Fibroblast of the aortic adventitia (primary cell): ENCODE data around the gene ELMO1. TPM values are rescaled to one million over a fixed set of nuclear protein-coding genes. Genes with fewer than 3 reads are reported as not detected.

Source experiments
- DNase-seq: peaks from one replicate; pipeline ENCODE4 v3.0.0-alpha.2; 2010; ENCODE audit warnings: low read depth
- H3K4me3 ChIP-seq: 2 replicates; pipeline ENCODE4 v1.5.1; 2011; ENCODE audit warnings: low read depth, mild to moderate bottlenecking, control low read depth, low read length, moderate library complexity
- total RNA-seq: library from RNA; depleted of rRNA; stranded (reverse); fragments of >200 nt; gene quantifications from 2 replicates; pipeline ENCODE4 v1.2.3, GENCODE V29; 2012; ENCODE audit warnings: low replicate concordance
- TF ChIP-seq, protein P1 (sequence below): IDR thresholded peaks from 2 replicates; pipeline ENCODE4 v1.5.1; 2011; ENCODE audit warnings: mild to moderate bottlenecking, low read length, control low read depth, inconsistent platforms; ENCODE audit not compliant: insufficient read depth

Gene ELMO1
- total RNA-seq, 1 donor = 1.3 TPM

DNA sequence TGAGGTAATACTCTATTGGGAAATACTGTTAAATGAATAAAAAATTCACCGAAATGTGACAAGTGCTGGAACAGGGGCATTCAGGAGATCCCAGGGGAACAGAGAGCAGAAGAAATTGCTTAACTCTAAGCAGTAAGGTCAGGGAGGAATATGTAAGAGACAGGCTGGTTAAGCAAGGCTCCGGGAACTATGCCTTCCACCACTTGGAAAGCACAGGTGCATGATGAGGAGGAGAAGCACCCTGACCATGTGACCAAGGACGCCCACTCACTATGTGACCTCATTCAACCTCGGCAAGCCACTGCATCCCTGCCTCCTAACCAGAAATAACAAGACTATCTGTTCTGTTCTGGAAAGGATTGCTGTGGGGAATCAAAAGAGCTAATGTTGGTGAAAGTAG lies 218.4 kb downstream of the ELMO1 start:
- peak; percentile 7 for DNase-seq
- TF ChIP-seq, protein P1, sequence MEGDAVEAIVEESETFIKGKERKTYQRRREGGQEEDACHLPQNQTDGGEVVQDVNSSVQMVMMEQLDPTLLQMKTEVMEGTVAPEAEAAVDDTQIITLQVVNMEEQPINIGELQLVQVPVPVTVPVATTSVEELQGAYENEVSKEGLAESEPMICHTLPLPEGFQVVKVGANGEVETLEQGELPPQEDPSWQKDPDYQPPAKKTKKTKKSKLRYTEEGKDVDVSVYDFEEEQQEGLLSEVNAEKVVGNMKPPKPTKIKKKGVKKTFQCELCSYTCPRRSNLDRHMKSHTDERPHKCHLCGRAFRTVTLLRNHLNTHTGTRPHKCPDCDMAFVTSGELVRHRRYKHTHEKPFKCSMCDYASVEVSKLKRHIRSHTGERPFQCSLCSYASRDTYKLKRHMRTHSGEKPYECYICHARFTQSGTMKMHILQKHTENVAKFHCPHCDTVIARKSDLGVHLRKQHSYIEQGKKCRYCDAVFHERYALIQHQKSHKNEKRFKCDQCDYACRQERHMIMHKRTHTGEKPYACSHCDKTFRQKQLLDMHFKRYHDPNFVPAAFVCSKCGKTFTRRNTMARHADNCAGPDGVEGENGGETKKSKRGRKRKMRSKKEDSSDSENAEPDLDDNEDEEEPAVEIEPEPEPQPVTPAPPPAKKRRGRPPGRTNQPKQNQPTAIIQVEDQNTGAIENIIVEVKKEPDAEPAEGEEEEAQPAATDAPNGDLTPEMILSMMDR = no peak
- H3K4me3 ChIP-seq = no peak overlapping the region

DNA sequence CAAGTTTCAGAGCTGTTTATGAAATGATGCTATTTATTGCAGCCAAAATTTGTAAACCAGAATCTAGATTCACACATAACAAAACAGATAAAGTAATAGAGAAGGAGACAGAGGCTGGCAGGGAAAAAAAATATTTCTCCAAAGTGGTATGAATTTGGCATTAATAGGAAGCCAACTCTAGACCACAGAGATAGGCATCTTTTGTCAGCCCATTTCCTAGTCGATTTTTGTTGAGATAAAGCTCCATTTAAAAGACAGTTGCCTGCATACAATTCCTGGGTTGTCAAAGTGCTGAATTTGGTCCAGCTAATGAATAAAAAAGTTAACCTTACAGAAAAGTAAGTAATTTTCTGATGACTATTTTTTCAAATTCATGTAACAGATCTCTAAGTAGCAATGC lies 219.3 kb downstream of the ELMO1 start:
- no peak for DNase-seq
- TF ChIP-seq, protein P1 = no peak
- H3K4me3 ChIP-seq = no peak overlapping the region

DNA sequence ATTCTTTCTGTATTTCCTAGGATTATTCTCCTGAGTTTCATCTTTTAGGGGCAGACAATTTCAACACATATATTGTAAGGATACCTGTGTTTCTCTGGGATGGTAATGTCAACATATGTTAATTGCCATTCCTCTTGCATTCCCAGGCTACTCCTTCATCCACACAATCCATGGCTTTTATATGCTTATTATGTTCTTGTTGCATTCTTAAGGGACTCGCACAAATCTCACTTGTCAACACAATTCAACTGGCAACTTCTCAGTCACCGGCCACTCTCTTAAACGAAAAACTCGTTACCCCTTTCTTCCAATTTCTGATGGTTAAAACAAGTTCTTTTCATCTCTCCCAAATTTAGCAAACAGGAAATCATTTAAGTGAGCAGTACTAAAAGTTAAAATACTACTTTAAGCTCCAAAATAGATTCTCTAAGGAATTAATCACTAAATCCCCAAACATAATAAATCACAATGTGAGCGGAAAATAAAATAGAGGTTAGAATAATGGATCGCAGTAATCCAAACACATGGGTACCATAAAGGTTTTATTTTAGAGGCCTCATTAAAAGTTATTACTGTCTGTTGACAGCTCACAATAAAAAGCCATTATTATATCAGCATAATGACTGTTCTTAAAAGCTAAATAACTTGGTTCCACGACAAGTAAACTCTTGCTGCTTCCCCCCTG lies 223.2 kb downstream of the ELMO1 start:
- H3K4me3 ChIP-seq = no peak overlapping the region
- TF ChIP-seq, protein P1 = no peak

DNA sequence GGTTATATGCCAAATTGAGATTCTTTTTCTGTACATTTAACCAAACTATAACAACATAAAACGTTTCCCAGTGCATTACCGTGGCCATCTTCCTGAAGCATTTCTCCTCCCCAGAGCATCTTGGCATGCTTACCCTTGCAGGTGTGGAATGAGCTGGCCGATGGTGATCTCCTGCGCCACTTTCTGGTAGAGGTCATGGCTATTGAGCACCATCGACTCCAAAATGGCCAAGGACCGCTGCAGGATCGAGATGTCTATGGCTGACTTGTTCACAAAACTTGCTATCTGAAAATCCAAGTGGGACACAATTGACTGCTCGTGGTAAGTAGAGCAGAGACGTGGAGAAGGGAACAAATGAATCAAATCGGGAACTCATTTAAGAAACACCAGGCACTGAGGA lies 223.9 kb downstream of the ELMO1 start:
- DNase-seq = no peak
- TF ChIP-seq, protein P1 = no peak
- H3K4me3 ChIP-seq = no peak overlapping the region

More for the DNA sequence above, 223.2 kb downstream of the ELMO1 start:
- DNase-seq = no peak

DNA sequence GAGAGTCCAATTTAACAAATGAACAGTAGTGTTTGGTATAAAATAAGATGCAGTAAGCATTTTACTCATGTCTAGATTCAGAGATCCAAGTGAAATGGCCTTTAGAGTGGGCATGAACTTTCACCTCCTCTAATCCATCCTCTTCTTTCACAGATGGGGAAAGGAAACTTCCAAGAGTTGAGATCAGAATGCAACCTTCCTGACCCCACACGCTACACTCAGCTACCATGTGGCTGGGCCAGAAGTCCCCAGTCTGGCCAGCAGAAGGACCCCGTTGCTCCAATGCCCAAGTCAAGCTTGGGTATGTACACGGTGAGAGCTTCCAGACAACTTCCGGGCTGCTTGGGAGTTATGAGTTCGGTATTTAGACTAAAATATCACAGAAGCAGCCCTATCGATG lies 228.0 kb downstream of the ELMO1 start:
- DNase-seq = no peak
- H3K4me3 ChIP-seq = no peak overlapping the region

DNA sequence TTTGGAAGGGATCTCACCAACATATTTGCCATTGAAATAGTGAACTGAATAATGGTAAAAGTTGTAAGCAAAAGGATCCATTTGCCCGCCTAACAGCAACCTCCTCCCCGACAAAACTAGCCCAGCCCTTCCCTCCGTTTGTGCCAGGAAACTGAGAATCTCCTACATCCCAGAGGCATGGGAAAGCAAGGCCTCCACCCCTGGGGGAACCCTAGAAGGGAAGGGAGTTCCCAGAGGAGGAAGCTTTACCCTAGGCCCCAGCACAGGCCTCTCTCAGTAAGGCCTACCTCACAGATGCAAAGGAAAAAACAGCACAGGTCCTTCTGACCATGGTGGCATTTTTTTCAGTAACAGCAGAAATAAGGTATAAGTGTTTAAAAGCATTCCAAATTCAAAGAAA lies 229.7 kb downstream of the ELMO1 start:
- no peak for DNase-seq
- H3K4me3 ChIP-seq = no peak overlapping the region
- TF ChIP-seq, protein P1 = no peak

More for the DNA sequence above, 228.0 kb downstream of the ELMO1 start:
- TF ChIP-seq, protein P1 = no peak

DNA sequence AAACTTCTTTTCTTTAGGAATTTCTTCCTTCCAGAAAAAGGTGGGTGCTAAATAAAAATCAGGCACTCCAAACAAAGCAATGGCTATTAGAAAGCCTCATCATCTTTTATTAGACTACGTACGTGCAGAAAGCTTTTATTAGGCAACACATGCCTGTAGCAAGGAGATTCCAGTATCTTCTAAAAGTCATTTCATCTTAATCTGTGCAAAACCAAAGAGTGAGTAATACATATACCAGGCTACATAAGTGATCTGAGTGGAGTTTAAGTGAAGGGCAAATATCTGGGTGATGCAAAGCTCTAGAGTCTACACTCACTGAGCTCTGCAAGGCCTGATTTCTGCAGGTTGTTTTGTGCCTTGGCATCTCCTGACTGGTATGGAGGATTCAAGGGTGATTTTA lies 231.7 kb downstream of the ELMO1 start:
- TF ChIP-seq, protein P1 = no peak
- no peak overlapping the region for H3K4me3 ChIP-seq
- no peak for DNase-seq
